Suprapubic skin (tissue), 3 donors: ENCODE results near the gene MZB1.

ENCODE experiments used
- EP300 ChIP-seq: sonication (generic); formaldehyde crosslinking; IDR thresholded peaks from one replicate; pipeline ENCODE4 v1.6.1; 2017; ENCODE audit warnings: antibody characterized with exemption
- POLR2A ChIP-seq, 2 donors: fragments of 450-650 bp; IDR thresholded peaks; one replicate each; pipeline ENCODE4 v1.6.1; 2017; ENCODE audit warnings: antibody characterized with exemption in 2 of 2, mild to moderate bottlenecking in 2 of 2, moderate library complexity in 2 of 2
- TF ChIP-seq, protein P1 (sequence below), 2 donors: fragments of 200-600 bp in 1 of 2; fragments of 450-650 bp in 1 of 2; sonication (generic) in 1 of 2; IDR thresholded peaks; one replicate each; pipeline ENCODE4 v1.5.1; 2016 to 2019; ENCODE audit warnings: antibody characterized with exemption in 2 of 2, mild to moderate bottlenecking in 1 of 2, moderate library complexity in 1 of 2

DNA sequence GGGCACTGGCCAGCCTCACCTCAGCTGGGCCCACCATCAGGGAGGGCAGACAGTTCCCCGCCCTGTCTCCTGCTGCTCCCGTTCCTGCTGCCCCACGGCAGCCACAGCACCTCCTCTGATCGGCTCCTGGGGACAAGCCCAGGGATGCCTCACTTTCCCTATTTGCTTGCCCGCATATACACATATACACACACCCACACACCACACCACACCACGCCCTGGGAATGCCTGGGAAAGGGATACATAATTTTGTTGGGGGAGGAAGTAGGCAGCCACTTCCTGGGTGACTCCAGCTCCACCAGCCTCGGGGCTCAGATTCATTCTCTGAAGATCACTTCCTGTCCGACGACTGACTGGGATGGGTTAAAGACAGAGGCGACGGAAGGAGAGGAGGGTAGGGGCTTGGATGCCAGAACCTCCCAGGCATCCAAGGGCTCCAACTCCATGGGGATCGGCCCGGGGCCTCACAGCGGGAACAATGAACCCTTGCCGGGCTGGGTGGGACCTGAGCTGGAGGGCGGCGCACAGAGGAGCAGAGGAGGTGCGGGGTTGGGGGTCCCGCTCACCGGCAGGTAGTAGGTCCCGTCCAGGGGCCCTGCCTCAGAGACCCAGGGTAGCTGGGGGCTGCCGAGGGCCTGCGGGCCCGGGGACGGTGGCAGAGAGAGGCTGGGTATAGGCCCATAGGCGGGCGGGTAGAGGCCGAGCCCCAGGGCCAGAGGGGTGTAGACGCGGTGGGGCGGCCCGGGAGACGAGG is 2.0 kb upstream of the MZB1 start:
- TF ChIP-seq, protein P1, sequence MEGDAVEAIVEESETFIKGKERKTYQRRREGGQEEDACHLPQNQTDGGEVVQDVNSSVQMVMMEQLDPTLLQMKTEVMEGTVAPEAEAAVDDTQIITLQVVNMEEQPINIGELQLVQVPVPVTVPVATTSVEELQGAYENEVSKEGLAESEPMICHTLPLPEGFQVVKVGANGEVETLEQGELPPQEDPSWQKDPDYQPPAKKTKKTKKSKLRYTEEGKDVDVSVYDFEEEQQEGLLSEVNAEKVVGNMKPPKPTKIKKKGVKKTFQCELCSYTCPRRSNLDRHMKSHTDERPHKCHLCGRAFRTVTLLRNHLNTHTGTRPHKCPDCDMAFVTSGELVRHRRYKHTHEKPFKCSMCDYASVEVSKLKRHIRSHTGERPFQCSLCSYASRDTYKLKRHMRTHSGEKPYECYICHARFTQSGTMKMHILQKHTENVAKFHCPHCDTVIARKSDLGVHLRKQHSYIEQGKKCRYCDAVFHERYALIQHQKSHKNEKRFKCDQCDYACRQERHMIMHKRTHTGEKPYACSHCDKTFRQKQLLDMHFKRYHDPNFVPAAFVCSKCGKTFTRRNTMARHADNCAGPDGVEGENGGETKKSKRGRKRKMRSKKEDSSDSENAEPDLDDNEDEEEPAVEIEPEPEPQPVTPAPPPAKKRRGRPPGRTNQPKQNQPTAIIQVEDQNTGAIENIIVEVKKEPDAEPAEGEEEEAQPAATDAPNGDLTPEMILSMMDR (IDR thresholded peaks at IDR 0.05): no peak
- TF ChIP-seq EP300 (no peak), POLR2A (IDR thresholded peaks at IDR 0.05) (no peak)
